Measurements from ENCODE around the gene BRAP.

GRCh38 chr12:111653596-111653995 lies 32.2 kb downstream of the BRAP start:
- TF ChIP-seq POLR2A (IDR thresholded peaks at IDR 0.05; ENCODE audit: extremely low read depth, insufficient read length) = no peak
- TF ChIP-seq, protein P1, sequence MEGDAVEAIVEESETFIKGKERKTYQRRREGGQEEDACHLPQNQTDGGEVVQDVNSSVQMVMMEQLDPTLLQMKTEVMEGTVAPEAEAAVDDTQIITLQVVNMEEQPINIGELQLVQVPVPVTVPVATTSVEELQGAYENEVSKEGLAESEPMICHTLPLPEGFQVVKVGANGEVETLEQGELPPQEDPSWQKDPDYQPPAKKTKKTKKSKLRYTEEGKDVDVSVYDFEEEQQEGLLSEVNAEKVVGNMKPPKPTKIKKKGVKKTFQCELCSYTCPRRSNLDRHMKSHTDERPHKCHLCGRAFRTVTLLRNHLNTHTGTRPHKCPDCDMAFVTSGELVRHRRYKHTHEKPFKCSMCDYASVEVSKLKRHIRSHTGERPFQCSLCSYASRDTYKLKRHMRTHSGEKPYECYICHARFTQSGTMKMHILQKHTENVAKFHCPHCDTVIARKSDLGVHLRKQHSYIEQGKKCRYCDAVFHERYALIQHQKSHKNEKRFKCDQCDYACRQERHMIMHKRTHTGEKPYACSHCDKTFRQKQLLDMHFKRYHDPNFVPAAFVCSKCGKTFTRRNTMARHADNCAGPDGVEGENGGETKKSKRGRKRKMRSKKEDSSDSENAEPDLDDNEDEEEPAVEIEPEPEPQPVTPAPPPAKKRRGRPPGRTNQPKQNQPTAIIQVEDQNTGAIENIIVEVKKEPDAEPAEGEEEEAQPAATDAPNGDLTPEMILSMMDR (IDR thresholded peaks at IDR 0.05; ENCODE audit: low read depth, low read length) = no peak
- no peak for TF ChIP-seq MAX (IDR thresholded peaks at IDR 0.05; ENCODE audit: low read depth, low read length)
- no peak for TF ChIP-seq MYC (IDR thresholded peaks at IDR 0.05; ENCODE audit: low read depth, low read length)

Measured in NB4 (cell line).